NOMO-1 treated with DMSO at 0.1 percent for 48 hours (cell line): ENCODE measurements around the gene VAV3.

Source experiments
- DNase-seq: peaks from one replicate; lab custom pipeline; 2025; ENCODE audit not compliant: unreplicated experiment; lab: John Stamatoyannopoulos, UW

Gene VAV3

DNA sequence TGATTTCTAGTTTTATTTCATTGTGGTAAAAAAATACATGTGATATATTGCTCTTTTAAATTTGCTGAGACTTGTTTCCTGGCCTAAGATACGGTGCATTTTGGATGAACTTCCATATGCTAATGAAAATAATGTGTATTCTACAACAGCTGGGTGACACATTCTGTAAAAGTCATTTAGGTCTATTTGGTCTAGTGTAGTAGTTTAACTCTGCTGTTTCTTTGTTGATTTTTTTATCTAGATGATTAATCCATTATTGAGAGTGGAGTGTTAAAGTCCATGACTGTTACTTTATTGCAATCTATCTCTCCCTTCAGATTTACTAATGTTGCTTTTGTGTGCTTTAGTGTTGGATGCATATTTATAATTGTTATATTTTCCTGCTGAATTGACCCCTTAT lies 161.4 kb downstream of the VAV3 start:
- no peak for DNase-seq

DNA sequence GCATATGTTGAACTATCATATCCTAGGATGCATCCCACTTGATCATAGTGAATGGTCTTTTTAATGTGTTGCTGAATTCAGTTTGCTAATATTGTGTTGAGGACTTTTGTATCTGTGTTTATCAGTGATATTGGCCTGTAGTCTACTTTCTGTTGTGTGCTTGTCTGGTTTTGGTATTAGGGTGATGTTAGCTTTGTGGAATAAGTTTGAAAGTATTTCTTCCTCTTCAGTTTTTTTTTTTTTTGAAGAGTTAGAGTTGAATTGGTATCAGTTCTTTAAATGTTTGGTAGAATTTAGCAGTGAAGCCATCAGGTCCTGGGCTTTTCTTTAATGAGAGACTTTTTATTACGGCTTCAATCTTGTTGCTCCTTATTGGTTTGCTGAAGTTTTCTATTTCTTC lies 162.3 kb downstream of the VAV3 start:
- no peak for DNase-seq

DNA sequence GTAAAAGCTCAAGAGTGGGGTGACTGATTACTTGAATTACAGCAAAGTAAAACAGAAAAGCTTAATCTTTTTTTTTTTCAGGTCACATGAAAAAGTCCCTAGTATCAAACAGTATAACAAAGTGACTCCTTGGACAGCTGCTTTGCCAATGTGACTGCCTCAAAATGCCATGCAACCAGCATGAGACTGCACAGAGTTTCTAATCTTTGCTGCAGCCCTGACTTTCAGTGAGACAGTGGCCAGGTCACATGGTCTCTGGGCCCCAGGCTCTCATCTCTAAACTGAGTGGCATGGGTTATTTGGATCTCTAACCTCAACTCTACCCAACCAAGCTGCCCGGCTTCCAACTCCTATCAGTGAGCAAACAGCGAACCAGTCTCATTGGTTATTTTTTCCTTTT lies 169.0 kb downstream of the VAV3 start:
- DNase-seq = no peak

DNA sequence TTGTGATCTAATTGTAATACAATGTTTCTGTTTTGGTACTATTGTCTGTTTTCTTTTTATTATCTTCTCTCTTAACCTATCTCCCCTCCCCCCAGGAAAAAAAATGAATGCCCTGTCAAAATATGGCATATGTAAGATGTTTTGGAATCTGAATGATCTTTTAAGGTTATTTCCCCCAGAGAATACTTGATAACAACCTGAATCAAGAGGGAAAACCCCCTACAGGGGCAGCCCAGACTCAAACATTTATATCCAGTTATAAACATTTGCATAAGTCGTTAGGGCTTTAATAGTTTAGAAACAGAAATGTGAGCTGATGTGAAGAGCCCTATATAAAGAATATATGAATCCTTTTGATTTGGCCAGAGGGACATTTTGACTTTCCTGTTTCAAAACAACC lies 169.5 kb downstream of the VAV3 start:
- no peak for DNase-seq

DNA sequence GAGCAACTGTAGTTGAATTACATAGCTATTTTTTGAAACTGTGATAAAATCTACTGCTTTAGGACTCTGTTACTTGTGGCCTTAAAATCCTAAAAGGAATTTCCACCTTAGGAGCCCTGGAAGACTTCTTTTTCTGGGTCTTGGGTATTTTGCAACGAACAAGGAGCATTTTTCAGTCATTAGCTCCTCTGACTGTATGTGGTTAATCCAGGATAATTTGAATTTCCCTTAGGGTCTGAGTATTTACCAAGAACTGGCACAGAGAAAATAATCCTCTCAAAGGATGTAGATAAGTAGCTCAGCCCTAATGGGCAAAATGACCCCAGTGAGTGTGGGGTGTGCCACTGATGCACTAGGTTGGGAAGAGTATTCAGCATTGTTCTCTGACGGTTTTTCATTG lies 170.4 kb downstream of the VAV3 start:
- no peak for DNase-seq

DNA sequence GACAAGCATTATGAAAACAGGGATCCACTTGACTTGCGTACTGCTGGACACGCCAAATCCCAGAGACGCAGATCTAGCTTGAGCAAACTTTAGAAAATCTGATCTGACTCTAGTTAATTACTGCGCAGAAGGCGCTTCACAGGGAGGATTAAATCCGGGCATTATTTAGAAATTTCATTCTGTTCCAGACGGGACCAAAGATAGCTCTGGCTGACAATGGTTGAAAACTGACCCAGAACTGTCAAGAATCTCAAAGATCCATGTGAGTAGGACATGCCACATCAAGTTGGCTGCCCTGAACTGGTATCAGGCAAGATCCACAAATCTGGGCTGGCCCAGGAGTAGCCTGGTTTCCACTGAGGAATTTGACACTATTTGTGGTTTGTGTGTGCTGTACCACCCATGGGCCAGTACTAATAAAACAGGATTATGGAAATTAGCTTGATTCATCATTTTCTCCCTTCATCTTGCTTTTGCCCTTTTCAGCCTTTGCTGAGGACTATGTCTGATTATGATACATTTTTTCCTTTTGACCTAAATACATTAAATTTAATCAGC lies 171.0 kb downstream of the VAV3 start:
- DNase-seq = no peak

DNA sequence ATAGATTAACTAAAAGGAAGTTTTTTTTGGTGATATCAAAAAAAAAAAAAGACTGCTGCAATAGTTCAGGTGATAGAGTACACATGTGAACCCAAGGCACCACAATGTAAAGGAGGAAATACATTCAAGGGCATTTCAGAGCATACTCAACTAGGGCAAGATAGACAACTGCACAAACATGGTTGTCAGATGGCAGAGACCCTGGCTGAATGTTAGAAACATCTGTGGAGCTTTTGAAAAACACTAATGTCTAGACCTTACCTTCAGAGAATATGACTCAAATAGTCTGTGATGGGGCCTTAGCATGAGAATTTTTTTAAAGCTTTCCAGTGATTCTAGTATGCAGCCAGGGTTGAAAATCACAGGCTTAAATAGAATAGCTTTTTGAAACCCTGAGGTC lies 173.6 kb downstream of the VAV3 start:
- DNase-seq = no peak

DNA sequence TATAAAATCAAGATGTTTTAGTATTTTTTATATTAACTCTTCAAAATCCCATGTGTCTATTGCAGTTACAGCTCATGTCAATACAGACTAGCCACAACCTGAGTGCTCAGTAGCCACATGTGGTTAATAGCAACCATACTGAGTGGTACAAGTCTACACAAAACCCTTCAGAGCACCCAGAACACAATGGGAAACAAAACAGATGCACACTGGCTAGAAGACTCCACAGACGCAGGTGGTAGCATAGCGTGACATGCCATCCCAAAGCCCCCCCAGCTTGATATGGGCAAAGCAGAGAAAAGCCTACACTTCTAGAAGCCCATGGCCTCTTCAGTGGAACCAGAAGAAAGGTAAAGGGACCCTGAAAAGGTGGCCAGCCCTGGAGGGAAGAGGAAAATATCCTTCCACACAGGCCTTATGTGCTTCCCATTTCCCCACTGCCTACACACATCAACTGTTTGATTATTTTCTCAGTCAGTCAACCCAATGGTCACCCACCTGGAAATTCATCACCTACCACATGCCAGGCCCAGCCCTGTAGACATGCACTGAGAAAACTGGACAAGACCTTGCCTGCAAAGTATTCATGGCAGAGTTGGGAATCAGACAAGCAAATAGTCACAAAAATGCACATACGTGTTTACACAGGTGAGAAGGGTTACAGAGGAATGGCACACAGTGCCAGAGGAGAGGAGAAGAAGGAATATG lies 175.0 kb downstream of the VAV3 start:
- no peak for DNase-seq

DNA sequence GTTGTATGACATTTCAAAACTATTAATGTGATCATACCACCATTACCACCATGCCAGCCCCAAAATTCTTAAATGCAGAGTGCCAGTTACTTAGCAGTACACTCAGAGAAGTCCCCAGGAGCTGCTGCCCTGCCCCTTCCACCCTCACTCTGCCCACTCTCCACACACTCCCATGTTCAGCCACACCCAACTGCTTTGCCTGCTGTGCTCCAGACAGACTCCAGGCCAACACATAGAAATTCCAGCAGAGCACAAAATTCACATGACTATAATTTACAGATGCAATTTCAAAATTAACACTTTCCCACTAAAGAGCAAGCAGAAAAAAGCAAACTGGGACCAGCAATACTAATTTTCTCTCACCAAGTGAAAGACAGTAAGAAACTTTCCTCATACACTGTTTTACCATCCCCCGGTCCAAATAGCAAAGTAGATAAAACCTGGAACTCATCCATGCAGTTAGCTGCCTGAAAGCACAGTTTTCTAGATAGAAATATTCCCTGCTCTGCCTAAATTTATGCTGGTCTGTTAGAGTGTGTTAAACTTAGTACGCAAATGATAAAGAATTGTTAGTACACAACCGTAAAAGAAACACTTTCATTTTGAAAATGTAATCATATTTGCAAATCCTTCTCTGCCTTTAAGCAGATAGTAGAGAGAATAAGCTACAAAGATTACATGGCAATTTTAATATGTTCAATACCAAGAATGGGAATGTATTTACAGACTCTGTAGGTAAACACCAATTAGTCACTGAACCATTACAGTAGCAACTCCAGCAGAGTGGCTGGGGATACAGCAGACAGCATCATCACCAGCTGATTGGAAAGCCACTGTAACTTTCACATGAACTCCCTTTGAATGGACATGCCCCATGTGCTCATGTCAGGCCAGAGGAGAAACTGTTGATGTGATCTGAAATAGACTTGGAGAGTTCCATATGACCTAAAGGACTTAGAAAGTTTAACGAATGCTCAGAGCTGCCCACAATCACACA lies 176.5 kb downstream of the VAV3 start:
- no peak for DNase-seq

DNA sequence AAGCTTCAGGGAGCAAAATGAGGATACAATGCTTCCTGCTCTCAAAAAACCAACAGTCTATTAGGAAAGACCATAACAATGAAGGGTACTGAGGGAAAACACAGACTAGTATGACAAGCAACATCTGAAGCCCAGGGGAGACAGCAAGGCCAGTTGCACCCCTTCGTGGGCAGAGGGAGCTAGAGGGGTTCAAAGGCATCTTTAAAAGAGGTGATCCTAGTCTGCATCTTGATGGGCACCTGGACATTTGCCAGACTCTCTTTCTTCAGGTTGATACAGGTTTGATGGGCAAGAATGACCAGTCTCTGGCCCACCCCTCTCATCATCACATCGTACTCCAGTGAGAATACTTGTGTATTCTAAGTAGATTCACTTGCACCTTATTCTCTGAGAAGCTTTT lies 177.7 kb downstream of the VAV3 start:
- peak; percentile 24 for DNase-seq

DNA sequence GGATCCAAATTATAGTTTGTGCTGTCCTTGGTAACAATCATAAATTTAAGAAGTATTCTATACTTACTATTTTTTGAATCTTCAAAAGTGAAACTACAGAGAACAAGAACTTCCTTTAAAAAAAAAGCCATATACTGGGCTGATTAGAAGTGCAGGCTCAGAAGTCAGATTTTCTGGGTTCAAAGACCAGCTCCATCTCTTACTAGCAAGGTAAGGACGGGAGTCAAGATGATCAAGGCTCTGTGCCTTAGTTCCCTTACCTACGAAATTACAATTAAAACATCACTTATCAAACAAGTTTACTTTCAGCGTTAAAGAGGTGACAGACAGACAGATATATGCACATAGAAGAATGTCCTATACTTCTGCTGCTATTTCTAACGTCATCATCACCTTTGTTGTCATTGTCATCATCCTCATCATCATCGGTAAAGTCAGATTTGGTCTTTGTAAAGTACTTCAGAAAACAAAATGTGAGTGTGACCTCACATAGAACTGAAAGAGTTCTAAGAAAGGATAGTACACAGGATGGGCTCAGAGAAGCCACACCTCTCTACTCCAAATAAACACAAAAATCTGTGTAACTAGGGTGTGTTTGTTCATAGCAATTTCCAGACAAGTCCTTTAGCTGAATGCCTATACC lies 178.7 kb downstream of the VAV3 start:
- peak; percentile 30 for DNase-seq

DNA sequence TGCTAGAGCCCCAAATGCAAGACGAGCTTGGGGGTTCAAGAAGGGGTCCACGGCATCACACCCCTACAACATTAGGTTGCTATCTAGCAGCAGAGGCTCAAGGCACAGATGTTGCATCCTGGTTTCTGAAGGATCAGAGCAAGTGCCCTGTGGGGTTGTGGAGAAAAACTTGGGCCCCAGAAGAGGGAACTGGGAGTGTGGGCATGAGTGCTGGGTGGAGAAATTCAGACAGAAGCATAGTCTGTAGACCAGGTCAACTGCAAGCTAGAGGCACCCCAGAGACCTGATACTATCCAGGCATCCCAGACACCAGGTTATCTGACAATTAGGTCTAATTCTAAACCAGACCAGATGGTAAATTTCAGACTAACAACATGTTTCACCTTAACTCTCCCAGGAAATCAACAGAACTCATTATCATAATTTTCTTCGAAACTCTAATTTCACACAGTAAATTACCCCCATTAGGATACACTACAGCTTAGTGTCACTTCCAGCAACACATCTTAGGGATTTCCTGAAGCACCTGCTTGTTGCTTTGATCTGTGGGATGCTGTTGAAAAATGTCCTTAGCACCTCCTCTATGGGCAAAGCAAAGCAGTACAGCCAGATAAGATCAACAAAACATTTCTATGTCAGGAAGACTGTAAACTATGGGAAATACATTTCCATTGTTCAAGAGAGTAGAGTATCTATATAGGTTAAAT lies 179.3 kb downstream of the VAV3 start:
- DNase-seq = peak; percentile 32

DNA sequence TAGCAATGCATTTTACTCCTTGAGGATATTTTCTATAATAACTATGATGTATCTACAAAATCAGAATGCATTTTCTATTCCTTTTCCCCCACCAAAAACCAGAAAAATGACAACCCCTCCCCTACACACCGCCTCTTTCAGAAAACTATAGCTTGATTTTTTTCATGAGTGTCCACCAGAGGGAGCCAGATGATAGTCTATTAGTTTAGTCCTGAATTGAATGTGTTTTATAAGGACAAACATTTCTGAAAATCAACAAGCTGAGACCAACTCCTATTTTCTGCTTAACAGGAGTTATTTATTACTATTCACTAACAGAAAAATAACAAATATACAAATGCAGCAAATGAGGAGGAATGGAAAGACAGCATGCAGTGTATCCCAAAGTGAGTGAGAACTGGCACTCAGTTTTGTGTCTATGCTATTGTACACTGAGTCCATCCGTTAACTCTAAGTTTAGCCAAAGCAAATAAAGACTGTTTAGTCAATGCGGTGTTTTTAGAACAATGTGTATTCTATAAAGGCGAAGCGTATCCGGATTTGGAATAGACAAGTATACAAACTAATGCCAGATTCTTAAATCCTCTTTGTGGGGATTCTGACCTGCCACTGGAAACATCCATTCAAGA lies 182.6 kb downstream of the VAV3 start:
- DNase-seq = peak; percentile 51

DNA sequence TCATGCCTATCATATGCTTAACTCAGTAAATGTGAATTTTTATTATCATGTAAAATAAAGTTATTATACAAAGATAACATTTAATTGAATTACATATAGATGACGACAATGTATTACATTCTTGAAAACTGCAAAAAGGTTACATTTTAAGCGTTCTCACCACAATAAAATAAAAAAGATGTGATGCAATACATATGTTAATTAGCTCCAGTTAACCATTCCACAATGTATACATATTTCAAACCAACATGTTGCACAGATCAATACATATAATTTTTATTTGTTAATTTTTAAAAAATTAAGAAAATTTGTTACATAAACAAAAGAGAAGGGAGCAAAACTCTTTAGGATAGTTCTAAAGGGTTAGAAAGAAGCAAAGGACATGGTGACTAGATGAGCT lies 183.7 kb downstream of the VAV3 start:
- DNase-seq = no peak

DNA sequence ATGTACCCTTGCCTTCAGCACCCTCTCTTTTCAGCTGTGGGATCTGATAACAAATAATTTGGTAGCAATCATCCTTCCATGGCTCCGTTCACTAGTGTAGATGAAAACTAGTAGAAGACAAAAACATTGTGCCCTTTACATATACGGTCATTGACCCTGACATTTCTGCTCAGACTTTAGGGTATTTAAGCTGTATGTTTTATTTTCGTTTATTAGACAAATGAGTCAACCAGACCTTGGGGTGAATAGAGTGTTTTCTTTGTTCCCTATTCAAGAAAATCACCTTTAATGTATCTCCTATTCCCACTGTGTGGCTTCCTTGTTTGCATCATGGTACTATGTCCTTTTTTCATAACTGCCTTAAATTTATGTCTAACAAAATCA lies 187.3 kb downstream of the VAV3 start:
- no peak for DNase-seq

DNA sequence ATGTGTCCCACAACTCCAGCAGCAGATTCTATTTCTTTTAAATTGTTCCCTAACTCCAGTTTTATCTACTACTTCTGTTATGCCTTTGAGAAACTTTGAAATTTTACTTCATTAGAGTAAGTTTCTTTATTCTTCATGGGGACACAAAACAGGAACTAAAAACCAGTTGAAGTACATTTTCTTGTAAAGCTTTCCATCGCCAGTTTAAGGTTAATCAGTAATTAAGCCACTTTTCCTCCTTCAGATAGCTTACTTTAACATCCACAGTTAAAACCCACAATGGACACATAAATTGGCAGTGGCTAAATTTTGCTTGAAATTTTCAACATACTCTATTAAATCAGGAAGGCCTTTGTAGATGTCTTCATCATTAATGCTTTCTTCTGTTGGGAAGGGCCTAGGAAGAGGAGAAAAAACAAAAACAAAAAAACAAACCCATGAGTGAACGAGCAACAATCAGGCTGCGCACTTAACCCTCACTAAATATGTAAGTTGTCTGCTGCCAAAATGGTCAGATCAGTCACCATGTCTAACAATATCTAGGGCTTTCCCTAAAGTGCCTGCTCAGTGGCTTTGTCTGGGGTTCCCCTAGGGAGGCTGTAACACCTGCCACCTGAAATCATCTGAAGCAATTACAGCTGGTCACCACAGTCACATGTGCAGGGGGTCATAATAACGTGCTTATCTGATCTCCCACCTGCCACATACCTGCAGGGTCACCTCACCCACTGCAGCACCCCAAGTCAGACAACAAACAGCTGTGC lies 187.9 kb downstream of the VAV3 start:
- DNase-seq = peak; percentile 16

DNA sequence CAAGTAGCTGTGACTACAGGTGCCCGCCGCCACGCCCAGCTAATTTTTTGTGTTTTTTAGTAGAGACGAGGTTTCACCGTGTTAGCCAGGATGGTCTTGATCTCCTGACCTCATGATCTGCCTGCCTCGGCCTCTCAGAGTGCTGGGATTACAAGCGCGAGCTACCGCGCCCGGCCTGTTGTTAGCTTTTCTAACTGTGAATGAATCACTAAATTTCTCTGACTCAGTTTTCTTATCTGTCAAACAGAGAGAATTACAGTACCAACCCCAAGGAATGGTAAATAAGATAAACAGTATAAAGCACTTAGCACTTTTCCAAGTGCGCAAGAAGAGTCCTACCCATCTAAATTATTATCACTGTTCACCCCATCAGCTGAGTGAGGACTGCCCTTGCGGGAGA lies 193.6 kb downstream of the VAV3 start:
- DNase-seq = no peak

DNA sequence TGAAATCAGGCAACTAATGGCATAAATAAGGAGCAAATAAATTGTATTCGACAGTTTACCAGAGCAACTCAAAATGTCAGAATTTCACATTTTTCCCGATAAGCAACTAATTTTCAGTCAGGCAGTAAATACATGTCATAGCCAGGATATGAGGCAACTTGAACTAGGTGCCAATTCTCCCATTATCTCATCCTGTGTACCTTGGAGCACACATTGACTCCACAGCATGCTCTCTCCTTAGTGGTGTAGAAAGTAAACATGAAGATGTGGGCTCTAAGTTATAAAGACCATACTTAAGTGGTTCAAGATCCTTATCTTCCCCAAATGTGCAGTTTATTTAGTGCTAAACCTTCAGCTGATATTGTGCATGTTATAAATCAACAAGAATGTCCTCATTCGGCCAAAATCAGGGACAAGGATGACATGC lies 197.8 kb downstream of the VAV3 start:
- no peak for DNase-seq

DNA sequence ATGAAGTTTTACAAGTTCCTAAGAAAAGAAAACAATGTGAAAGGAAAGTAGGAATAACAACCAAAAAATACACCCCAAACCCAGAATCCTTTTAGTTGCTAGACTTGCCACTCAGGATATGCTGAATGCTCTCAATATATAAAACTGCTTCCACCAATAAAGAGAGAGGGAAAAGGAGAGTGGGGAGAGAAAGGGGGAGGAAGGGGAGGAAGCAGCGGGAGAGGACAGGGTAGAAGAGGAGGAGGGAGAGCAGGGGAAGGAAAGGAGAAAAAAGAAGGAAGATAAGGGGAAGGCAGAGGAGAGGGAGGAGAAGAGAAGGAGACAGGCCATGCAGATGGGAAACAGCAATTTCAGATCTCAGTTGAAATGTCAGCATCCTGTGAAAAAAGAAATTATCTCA lies 198.4 kb downstream of the VAV3 start:
- no peak for DNase-seq
